Esophagus squamous epithelium (tissue), 5 donors: ENCODE results near the gene RIT1. TPM values are rescaled to one million over a fixed set of nuclear protein-coding genes. Genes with fewer than 3 reads are reported as not detected.

Experiments used
- DNase-seq: peaks from one replicate; lab custom pipeline; 2025; lab: John Stamatoyannopoulos, UW
- H3K27ac ChIP-seq, 4 donors: fragments of 200-600 bp; sonication (generic); one replicate each; pipeline ENCODE4 v1.5.1; 2016 to 2019; ENCODE audit warnings: mild to moderate bottlenecking in 1 of 4
- H3K27me3 ChIP-seq, 4 donors: fragments of 200-600 bp; sonication (generic); 1 replicate in 3 of 4; 2 replicates in 1 of 4; pipeline versions ENCODE4 v1.5.1 to v1.6.0; 2017 to 2021; ENCODE audit warnings: antibody characterized with exemption in 1 of 4
- H3K36me3 ChIP-seq, 3 donors: fragments of 200-600 bp; sonication (generic); one replicate each; pipeline ENCODE4 v1.5.1; 2016 to 2019
- H3K4me1 ChIP-seq, 3 donors: fragments of 200-600 bp; sonication (generic); one replicate each; pipeline ENCODE4 v1.5.1; 2017 to 2019
- H3K4me3 ChIP-seq, 4 donors: fragments of 200-600 bp; sonication (generic); 1 replicate in 3 of 4; 2 replicates in 1 of 4; pipeline ENCODE4 v1.5.1; 2016 to 2019; ENCODE audit warnings: mild to moderate bottlenecking in 2 of 4, moderate library complexity in 1 of 4
- H3K9me3 ChIP-seq, 3 donors: fragments of 200-600 bp; sonication (generic); one replicate each; pipeline ENCODE4 v1.5.1; 2016 to 2019
- CTCF ChIP-seq, 6 experiments: fragments of 450-650 bp in 4 of 6; fragments of 200-600 bp in 2 of 6; sonication (generic) in 2 of 6; IDR thresholded peaks; one replicate each; pipeline ENCODE4 v1.5.1; 2016 to 2019; ENCODE audit warnings: antibody characterized with exemption in 6 of 6, mild to moderate bottlenecking in 4 of 6, moderate library complexity in 4 of 6
- POLR2A ChIP-seq, 4 donors: fragments of 450-650 bp; IDR thresholded peaks; one replicate each; pipeline ENCODE4 v1.6.1; 2017; ENCODE audit warnings: antibody characterized with exemption in 4 of 4, mild to moderate bottlenecking in 4 of 4, moderate library complexity in 3 of 4
- WGBS, 2 donors: methylation state at CpG; one replicate each; pipeline ENCODE4 v1.1.5; 2018; 5-methylcytosine and 5-hydroxymethylcytosine counted together
- intact Hi-C: fragments of 100-400 bp; cut with DNase I; formaldehyde crosslinking; loops from one replicate; pipeline ENCODE4 v1.15.0; 2022
- total RNA-seq, 4 donors: library from RNA; depleted of rRNA; stranded (reverse); fragments of >200 nt; gene quantifications; one replicate each; pipeline ENCODE4 v1.1.0, GENCODE V29; 2016
- donor health status: DM: yes; HTN: yes; CAD: no.

RIT1 gene
- total RNA-seq, 4 donors from 2014 or later = 35.3 to 55.4 (median 42.6) TPM

- no peak overlapping the region for H3K4me3 ChIP-seq
- H3K36me3 ChIP-seq = no peaks in the 10 kb centered on the region
- intact Hi-C loops = no loop called here
- TF ChIP-seq CTCF (IDR thresholded peaks at IDR 0.05) (no peak), POLR2A (IDR thresholded peaks at IDR 0.05) (no peak)
- H3K4me1 ChIP-seq = peaks cover 0 to 8% (median 0%) of the 10 kb centered on the region in 3 donors
- DNase-seq = no peak
- no peaks in the 10 kb centered on the region for H3K9me3 ChIP-seq
- H3K27me3 ChIP-seq = no peaks in the 10 kb centered on the region
- H3K27ac ChIP-seq = no peak overlapping the region
- WGBS, 2 donors = 78 to 80% methylated on average over 7 to 8 of the region's 8 CpGs
These were observed 43.4 kb downstream of the RIT1 start for GRCh38 chr1:155867766-155868165.

- peaks cover 0 to 9% (median 0%) of the 10 kb centered on the region in 4 donors for H3K27me3 ChIP-seq
- TF ChIP-seq CTCF (IDR thresholded peaks at IDR 0.05) (no peak), POLR2A (IDR thresholded peaks at IDR 0.05) (no peak)
- H3K9me3 ChIP-seq = no peaks in the 10 kb centered on the region
- intact Hi-C loops = no loop called here
- H3K27ac ChIP-seq = no peak overlapping the region
- no peak overlapping the region for H3K4me3 ChIP-seq
- no peaks in the 10 kb centered on the region for H3K36me3 ChIP-seq
- no peak for DNase-seq
- H3K4me1 ChIP-seq = peaks cover 3 to 18% (median 6%) of the 10 kb centered on the region in 3 donors
These were observed 46.8 kb downstream of the RIT1 start for GRCh38 chr1:155864393-155864792.

- peaks cover 3 to 35% (median 9%) of the 10 kb centered on the region in 3 donors for H3K4me1 ChIP-seq
- no peak for TF ChIP-seq POLR2A (IDR thresholded peaks at IDR 0.05)
- TF ChIP-seq CTCF (IDR thresholded peaks at IDR 0.05) = no peak
- intact Hi-C loops = no loop called here
- H3K9me3 ChIP-seq = no peaks in the 10 kb centered on the region
- peaks cover 0 to 9% (median 0%) of the 10 kb centered on the region in 4 donors for H3K27me3 ChIP-seq
- DNase-seq = no peak
- no peaks in the 10 kb centered on the region for H3K36me3 ChIP-seq
- no peak overlapping the region for H3K4me3 ChIP-seq
- WGBS, 2 donors = 78 to 88% methylated on average over 1 to 2 of the region's 2 CpGs
- no peak overlapping the region for H3K27ac ChIP-seq
These were observed 49.3 kb downstream of the RIT1 start for GRCh38 chr1:155861896-155862295.

- Histone ChIP-seq H3K27ac (peak overlapping the region; percentile 46 to 92 (median 89)), H3K36me3 (no peaks in the 10 kb centered on the region), H3K9me3 (no peaks in the 10 kb centered on the region), H3K4me3 (peak overlapping the region in 2 of 4 donors; percentile 52 to 65), H3K4me1 (peaks cover 9 to 42% (median 13%) of the 10 kb centered on the region in 3 donors), H3K27me3 (peaks cover 0 to 9% (median 0%) of the 10 kb centered on the region in 4 donors)
- DNase-seq = no peak
- TF ChIP-seq POLR2A (IDR thresholded peaks at IDR 0.05) (no peak), CTCF (IDR thresholded peaks at IDR 0.05) (no peak)
- 63 to 68% methylated on average over 2 of the region's 2 CpGs for WGBS, 2 donors
- intact Hi-C loops = no loop called here
These were observed 50.1 kb downstream of the RIT1 start for GRCh38 chr1:155860970-155861510.

- peak overlapping the region; percentile 46 to 92 (median 89) for H3K27ac ChIP-seq
- intact Hi-C loops = no loop called here
- H3K4me1 ChIP-seq = peaks cover 9 to 45% (median 14%) of the 10 kb centered on the region in 3 donors
- peak; percentile 4 for DNase-seq
- peaks cover 0 to 9% (median 0%) of the 10 kb centered on the region in 4 donors for H3K27me3 ChIP-seq
- peaks cover 0 to 4% (median 0%) of the 10 kb centered on the region in 3 donors for H3K36me3 ChIP-seq
- H3K4me3 ChIP-seq = peak overlapping the region; percentile 15 to 65 (median 49)
- 2 to 4% methylated on average over 6 to 28 of the region's 35 CpGs for WGBS, 2 donors
- no peaks in the 10 kb centered on the region for H3K9me3 ChIP-seq
- TF ChIP-seq POLR2A (IDR thresholded peaks at IDR 0.05) (no peak), CTCF (IDR thresholded peaks at IDR 0.05) (no peak)
These were observed 51.0 kb downstream of the RIT1 start for GRCh38 chr1:155859881-155860871.
